Activated T-cell treated with anti-CD3 and anti-CD28 coated beads for 4 hours (primary cell): ENCODE measurements around the gene SLC17A6.

ENCODE experiments used
- DNase-seq: peaks from one replicate; pipeline ENCODE4 v3.0.0-alpha.2; 2020

SLC17A6 gene

DNA sequence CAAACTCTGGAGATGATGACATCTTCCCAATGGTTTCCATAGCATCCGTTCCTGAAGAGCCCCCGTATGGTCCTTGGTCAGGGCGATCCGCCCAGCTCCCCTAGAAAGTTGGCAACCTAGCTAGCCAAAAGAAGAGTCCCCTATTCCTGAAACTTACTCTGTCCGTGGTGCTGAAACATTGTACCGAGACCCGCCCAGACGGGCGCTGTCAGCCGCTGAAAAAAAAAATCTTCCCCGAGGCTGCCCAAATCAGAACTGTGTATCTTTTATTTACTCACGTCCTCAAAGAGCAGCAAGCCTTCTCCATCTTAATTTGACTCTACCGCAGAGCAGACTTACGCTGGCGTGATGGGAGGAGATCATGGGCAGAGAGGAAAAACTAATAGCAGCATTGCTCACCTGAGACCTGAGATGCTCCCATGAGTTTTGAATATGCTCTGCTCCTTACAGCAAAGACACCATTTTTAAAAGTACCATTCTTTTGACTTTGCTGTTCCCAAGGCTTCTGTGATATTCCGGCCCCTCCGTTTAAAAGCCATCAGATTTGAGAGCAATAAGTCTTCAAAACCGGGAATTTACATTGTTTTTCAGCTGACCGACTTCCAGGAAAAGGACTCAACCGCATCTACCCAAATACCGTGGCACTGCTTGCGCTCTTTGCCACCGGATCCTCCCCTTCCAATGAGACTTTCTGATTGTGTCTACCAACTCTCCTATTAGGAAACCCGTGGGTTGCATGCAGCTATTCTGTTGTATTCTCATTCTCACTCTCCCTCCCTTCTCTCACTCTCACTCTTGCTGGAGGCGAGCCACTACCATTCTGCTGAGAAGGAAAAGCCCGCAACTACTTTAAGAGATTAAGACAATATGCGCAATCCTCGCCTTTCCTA is at the start of gene SLC17A6:
SLC17A6 (plus strand) TSS at position 786 of the 890 bp plus-strand sequence. CDS start 153 bp downstream, outside the sequence.
- no peak for DNase-seq

DNA sequence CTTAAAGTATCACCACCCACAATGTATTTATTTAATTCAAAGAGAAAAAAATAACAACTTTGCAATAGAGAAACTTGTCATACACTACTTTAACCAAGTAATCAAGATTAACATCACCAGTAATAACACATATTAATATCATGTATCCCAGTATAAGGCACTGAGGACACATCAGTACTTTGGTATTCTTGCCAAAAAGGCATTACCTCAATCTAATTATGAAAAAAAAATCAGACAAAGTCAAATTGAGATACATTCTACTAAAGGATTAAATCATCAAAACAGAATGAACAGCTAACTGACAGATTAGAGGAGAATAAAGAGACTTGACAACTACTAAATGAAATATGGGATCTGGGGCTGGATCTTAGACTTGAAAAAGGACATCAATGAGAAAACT is 35.8 kb upstream of the SLC17A6 start:
- DNase-seq = no peak

DNA sequence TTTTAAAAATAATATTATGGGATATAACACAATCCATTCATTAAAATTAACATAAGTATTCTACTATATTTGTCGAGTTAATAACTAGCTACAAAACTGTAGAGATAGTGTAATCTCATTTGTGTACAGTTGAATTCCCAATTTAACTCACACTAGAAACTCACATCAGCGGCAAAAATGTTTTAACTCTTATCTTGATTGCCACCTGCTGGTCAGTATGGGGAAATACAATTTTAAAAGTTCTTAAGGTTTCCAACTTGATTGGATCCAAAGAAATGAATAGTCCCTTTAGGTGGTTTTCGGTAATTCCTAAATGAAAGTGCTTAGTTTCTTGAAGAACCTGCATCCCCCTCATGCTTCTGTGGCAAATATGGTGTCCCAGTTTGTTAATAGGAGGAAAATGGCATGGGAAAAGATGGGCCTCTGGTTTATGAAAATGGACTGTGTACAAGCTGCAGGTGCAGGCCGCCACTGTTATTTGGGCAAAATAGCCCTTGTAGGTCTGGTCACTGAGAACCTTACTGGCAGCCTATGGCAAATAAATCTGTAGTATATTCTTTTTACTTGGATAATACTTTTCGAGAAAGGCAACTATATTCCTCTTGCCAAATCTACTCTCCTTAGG is 33.7 kb upstream of the SLC17A6 start:
- no peak for DNase-seq

DNA sequence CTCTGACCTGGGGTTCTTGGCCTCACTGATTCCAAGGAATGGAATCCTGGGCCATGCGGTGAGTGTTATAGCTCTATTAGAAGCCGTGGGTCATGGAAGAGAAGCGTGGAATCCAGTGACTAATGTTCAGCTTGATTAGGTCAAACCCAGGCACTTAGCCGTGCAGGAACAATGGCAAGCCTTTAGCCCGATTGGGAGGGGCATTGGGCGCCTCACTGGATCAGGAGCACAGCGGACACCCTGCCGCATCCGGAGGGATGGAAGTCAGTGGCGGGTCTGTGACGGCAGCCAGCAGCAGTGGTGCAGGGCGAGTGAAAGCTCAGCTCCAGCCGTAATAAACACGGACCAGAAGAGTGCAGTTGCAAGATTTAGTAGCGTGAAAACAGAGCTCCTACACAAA is 20.5 kb upstream of the SLC17A6 start:
- no peak for DNase-seq

DNA sequence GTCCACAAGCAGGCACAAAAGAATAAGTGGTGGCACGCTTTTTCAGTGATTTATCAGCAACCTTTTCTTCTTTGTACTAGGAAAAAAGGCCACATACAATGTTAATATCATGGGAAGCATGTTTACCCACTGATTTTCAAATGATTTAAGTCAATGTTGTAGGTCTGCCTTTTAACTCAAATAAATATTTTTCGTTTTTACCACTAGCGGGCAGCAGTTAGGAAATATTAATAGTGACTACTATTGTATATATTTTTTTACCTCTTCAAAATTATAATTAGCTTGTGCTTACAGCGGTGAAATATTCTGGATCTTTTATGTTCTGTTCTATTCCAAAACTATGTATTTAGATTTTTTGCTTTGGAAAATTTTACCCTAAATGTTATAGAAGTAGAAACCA is 6.4 kb upstream of the SLC17A6 start:
- DNase-seq = no peak

DNA sequence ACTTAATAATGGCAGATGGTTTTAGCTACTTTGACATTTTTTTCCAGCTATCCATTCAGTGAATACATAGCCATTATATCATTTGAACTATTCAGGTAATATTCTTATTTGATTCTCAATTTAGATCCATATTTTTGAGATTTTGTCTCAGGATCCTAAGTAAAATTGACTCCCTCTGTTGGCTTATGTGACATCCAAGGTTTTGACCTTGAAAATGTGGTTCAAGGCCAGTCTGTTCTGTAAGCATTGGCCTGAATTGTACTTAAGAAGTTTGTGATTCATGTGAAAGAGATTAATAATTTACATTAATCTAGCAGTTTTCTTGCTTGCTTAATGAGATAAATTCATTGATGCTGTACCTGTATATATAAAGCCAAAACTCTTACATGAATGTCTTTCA is 1.6 kb upstream of the SLC17A6 start:
- DNase-seq = no peak

DNA sequence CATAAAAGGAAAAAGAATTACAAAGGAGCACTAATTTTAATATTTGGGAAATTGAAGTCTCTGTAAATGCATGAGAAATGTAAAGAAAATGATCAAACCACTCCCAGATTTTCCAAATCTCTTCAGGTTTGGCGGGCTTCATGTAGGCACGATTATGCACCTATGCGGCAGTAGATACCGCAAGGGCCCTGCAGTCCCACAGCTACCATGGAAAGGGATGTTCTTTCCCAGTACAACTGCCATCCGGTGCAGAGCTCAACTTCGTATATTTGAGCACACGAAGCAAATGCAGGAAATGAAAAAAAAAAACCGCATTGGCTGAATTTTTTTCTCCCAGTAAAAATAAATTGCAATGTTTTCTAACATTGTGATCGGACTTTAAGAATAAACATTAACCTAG is 1.4 kb downstream of the SLC17A6 start:
- no peak for DNase-seq

DNA sequence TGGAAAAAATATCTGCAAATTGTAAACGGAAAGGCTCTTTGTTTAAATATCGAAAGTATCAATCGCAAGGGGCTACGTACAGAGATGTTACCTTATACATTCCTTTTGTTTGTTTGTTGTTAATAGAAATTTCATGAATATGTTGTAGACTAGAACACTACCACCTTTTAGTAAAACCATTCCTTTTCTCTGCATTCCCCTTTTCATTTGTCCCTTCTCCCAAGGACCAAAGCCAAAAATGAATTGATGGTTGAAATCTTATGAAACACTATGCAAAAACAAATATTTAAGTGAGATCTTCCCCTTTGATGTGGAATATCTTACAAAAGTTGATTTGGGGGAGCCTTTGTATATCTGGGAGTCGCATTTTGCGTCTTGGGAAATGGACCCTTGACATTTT is 2.1 kb downstream of the SLC17A6 start:
- no peak for DNase-seq

DNA sequence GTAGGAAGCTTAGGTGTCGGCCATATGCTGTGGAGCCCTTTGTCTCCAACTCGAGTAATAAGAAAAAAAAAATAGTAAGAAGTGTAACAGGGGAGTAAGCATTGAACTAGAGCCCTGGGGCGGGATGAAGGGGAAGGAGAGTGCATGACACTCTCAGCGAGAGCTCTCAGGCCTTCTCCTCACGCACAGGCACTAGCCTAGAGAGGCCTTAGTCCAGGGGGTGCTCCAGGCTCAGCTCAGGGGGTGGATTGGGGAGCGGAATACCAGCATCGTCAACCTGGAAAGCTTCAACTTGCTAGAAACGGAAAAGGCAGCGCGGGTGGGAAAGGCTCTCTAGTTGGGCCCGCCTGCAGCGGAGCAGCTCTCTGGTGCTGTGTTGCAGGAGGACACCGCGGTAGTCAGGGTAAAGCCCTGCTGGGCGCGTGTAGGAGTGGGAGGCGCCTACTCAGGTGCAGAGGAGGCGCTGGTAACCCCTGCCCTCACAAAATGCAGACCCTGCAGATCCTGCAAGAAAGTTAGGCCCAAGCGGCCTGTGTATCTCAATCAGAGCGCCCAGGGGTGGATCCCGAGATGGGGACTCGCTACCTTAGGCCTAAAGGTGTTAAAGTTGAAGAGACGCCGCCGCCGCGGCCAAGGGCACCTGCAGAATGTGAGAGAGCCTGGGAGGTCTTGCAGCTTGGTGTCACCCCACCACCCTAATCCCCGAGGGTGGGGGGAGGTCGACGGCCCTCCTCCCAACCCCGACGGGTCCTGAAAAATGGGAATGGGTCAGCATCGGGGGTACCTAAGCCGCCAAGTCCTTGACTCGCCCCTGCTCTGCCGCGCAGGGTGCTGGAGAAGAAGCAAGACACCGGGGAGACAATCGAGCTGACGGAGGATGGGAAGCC is 2.8 kb downstream of the SLC17A6 start:
- no peak for DNase-seq

DNA sequence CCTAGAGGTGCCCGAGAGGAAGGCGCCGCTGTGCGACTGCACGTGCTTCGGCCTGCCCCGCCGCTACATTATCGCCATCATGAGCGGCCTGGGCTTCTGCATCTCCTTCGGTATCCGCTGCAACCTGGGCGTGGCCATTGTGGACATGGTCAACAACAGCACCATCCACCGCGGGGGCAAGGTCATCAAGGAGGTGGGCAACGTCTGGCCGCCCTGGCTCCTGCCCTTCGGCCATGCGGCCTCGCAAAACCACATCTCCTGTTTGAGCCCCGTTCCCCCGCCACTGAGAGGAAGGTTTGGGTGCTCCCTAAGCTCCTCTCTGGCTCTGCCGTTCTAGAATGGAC is 3.4 kb downstream of the SLC17A6 start:
- no peak for DNase-seq

DNA sequence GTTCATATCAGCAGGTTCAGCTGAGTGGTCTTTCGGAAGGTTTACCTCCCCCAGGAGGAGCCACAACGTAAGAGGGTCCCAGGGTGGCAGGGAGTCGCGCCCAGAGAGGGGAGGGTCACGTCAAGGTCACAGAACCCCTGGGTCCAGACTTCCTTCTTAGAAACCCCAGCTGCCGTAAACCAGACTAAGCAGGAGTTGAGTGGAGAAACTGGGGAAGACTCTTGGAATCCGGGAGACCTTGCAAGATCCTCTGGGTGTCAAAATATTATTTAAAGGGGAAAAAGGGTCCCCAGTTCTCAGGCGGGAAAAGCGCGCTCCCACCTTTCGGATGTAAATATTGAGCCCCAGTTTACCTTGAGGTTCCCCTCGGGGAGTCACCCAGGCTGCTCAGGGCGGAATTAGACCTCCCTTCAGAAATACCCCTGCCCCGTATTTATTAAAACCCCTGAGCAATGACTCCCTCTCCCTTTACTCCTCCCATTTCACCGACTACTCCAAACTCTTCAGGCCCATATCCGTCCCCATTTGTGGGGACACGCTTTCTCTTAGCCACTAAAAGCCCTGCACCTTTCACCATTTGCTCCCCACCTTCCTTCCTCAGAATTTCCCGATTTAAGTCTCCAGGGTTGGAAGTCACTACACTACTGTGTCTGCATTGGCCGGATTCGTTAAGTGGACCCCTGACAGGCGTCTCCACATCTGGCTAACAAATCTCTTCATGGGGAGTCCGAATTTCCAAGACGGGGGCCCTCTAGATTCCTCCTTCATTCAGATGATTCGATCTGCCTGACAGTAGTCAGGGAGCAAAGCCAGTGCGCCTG is 4.2 kb downstream of the SLC17A6 start:
- DNase-seq = no peak

DNA sequence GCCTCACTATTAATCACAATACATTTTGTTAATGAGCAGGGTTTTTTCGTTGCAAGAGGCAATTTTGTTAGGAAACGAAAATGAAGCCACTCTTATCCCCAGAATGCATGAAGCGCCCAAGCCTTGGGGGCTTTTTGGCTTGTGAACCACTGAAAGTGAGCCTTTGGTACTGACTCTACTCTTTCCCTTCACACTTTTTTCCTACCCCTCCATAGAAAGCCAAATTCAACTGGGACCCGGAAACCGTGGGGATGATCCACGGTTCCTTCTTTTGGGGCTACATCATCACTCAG is 4.8 kb downstream of the SLC17A6 start:
- no peak for DNase-seq

DNA sequence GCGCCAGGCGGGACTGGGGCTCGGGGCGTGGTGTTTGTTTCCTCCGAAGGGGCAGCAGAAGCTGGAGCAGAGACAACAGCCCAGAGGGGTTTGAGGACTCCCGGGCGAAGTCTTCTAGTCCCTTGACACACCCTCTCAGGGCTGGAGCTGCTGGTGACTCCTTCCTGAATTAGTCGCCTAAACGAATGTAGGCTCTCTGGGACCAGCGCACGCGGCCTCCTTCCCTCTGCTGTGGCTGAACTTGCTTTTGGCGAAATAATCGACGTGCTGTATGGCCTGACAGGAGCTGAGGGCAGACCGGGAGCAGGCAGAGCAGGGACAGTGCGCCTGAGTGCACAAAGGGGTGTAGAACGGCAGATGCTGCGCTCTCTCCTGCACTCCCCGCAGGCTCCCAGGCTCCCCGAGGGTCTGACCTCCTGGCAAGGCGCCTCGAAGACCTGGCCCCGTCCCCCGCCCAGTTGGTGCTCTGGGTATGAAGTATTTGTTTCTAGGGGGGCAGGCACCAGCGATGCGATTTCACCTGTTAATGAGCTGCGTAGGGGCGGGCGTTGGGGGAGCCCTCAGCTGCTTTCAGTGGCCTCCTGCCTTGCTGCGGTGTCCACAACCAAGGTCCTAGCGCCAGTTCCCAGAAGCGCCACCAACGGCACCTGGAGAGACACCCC is 5.3 kb downstream of the SLC17A6 start:
- DNase-seq = no peak

DNA sequence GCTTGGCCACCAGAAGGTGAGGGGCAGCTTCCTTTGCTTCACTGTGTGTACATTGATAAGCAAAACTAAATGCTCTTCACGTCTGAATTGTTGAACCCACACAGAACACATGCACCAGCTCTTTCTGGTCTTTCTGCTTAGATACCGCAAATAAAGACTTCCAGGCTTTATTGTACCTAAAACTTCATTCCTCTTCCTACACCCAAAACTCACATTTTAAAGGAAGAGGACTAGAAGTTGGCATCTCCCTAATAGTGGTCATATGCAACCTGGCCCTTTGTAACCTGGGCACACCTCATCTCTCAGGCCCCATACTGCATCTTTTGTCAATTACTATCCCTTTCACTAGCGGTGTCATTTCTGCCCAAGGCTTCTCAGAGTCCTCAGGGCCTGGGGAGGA is 5.9 kb downstream of the SLC17A6 start:
- DNase-seq = no peak

DNA sequence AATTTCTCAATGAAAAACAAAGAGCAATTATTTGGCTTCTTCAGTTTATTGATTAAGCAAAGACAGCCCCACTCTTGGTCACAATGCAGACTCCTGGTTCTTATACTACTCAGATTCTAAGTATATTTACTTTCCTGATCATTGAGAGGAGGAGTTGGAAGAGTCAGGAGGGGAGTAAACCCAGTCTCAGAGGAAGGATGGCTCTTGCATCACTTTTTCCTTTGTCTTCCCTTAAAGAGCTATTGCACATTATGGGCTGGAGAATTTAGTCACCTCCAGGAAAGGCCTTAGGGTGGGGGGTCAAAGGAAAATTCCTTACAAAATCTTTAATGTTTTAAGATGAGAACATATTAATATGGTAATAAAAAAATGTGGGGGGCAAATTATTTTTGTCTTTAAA is 8.1 kb downstream of the SLC17A6 start:
- DNase-seq = no peak

DNA sequence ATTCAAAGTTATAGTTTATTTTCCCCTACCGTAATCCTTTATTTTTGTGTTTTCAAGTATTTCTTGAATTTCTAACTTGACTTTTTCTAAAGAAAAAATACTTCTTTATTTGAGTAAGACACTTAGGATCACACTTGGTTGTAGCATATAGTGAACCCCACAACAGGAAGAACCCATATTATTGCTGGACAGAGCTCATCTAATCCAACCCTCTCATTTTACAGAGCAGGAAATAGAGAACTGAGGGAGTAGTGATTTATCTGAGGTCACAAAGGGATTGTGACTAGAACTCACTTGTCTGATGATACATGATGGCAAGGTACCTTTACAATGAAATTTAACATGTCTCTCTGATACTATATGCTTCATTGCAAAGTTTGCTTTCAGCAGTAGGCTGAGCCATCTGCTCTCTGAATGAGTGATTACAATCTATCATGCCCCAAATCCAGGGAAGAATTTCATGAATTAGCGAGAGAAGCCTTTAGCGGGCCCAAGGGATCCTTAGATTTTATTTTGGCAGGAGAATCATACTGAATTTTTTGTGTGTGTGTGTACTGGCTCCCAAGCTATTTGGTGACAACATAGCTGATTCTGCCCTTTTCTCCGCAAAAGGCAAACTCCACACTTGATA is 9.8 kb downstream of the SLC17A6 start:
- no peak for DNase-seq

DNA sequence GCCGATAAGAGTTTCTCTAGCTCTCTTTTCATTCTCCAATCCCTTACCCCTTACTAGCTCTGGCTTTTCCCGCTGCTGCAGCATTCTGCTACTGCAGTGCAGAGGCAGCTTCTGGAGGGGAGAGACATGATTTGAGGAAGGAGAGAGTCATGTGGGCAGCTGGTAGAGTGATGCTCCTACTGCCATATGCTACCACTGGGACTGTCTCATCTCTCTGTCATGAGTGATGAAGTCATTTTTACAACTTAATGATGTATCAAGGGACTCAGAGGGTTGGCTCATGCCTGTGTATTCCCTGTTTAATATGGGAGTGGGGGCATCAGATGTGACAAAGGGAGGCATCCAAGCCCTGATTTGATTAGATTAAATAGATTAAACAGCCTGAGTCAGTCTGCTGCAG is 11.3 kb downstream of the SLC17A6 start:
- no peak for DNase-seq

DNA sequence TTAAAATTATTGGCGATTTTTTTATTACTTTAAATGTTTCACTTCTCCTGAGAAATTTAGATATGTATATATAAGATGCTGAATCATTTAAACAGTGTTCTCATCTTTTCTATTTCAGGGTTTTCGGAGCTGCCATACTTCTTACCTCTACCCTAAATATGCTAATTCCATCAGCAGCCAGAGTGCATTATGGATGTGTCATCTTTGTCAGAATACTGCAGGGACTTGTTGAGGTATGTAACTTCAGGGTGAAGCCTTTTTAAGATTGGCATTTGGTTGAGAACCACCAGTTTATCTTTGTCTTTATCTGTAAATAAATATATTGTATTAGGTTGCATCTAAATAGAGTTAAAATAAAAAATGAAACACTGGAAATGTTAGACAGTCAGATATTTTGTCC is 21.1 kb downstream of the SLC17A6 start:
- no peak for DNase-seq

DNA sequence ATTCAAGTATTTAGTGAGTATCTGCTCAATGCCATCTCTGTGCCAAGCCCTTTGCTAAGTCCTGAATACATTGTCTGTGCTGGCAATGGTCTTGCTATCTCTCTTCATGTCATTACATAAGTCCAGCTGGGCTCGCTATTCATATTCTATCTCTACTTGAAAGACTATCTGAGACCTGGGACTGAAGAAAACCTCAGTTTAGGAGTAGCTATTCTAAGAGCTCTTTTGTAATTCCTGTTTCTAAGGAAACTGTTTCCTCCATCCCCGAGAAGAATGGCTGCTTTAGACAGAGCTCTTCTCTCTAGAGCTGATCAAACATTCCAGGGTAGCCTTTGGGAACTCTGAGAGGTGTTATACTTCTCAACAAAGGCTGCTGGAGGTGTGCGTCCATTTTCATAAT is 33.0 kb downstream of the SLC17A6 start:
- DNase-seq = no peak

DNA sequence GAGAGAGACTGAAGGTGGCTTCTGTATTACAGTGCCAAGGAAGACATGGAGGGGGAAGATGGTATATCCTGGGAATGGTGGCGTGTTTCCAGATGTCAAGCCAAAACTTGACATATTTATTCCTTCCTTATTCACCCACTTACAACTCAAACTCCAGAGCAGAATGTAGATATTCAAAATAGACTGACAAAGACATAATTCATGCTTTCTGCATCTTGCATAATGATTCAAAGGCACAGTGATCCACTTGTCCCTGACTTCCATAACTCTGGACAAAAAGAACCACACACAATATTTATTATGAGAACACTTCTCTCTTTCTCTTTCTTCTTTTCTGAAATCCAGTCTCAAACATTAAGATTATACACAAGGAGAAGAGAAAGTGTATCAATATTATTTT is 48.9 kb downstream of the SLC17A6 start:
- DNase-seq = no peak

DNA sequence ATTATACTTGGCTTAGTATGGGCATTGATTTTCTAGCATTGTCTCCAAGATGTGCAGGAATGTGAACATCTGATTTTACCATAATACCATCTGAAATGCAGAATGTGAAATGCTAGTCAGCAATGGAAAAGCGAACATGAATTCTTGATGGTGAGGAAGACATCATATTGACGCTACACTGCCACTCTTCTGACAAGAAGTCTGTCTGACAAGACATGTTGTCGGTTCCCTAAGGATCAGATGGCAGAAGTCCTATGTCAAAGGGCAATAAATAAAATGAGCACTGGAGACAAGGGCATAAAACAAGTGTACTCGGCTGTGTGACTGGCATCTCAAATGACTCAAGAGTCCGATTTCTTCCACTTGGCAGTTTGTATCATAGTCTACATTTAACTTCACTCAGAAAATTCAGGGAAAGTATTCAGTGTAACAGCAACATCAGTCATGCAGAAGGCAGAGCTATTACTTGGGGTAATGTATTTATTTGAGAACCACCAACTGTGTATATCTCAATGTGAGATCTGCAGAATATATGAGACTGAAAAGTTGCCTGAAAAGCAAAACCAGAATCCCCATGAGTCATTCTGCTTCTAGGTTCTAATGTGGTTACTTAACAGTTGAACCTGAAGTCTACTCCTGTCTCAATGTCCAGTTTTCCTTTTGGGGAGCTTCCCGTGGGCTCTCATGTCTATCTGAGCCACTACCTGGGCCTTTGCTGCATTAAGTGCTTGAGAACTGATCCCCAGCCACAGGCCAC is 51.5 kb downstream of the SLC17A6 start:
- DNase-seq = no peak
